Ramos (cell line): ENCODE measurements around the gene MB21D2.
"Not testable (repeated sequence)": the region's sequence is repeated elsewhere in the genome, so short reads cannot be mapped to it uniquely, and the experiment has no call there.

Experiments used
- in situ Hi-C: fragments of 300-500 bp; cut with MboI; formaldehyde crosslinking; loops from one replicate; pipeline ENCODE4 v1.14.3; 2022; ENCODE audit warnings: low sequenced_read_pairs; ENCODE audit not compliant: unreplicated experiment

Gene MB21D2

GRCh38 chr3:192818126-192818525 lies 99.5 kb downstream of the MB21D2 start:
- in situ Hi-C loops: loop anchor here (10.0 kb wide), 2 partner anchors 227 to 757 kb away; no protein-coding TSS in a partner anchor

GRCh38 chr3:192817506-192817905 lies 100.2 kb downstream of the MB21D2 start:
- in situ Hi-C loops: loop anchor here (10.0 kb wide), 2 partner anchors 227 to 757 kb away; no protein-coding TSS in a partner anchor

- in situ Hi-C loops: loop anchor here (10.0 kb wide), 2 partner anchors 228 to 758 kb away; no protein-coding TSS in a partner anchor
These were observed 100.6 kb downstream of the MB21D2 start for GRCh38 chr3:192817053-192817452.

- in situ Hi-C loops: loop anchor here (10.0 kb wide), 2 partner anchors 228 to 758 kb away; no protein-coding TSS in a partner anchor
These were observed 101.3 kb downstream of the MB21D2 start for GRCh38 chr3:192816351-192816750.

- in situ Hi-C loops: loop anchor here (10.0 kb wide), 2 partner anchors 232 to 762 kb away; no protein-coding TSS in a partner anchor
These were observed 104.8 kb downstream of the MB21D2 start for GRCh38 chr3:192812743-192813383.

- in situ Hi-C loops: loop anchor here (10.0 kb wide), 2 partner anchors 241 to 341 kb away; no protein-coding TSS in a partner anchor
These were observed 111.9 kb downstream of the MB21D2 start for GRCh38 chr3:192805711-192806110.

DNA sequence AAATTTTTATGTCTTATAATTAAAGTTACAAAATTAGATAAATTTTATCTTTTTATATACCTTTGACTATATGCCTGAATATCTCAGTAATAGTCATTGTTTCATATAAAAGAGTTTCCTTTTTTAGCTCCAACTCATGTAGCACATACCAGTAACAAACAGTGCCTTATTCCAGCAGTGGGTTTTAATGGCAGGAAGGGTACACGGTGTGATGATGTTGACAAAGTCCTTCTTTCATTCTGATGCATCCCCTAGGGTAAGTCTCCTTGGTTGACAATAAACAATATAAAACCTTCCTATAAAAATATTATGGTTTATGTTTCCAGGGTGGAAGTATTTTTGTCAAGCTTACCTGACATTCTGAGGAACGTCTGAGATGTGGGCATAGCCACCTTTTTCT lies 113.2 kb downstream of the MB21D2 start:
- in situ Hi-C loops: loop anchor here (10.0 kb wide), 2 partner anchors 240 to 340 kb away; no protein-coding TSS in a partner anchor

DNA sequence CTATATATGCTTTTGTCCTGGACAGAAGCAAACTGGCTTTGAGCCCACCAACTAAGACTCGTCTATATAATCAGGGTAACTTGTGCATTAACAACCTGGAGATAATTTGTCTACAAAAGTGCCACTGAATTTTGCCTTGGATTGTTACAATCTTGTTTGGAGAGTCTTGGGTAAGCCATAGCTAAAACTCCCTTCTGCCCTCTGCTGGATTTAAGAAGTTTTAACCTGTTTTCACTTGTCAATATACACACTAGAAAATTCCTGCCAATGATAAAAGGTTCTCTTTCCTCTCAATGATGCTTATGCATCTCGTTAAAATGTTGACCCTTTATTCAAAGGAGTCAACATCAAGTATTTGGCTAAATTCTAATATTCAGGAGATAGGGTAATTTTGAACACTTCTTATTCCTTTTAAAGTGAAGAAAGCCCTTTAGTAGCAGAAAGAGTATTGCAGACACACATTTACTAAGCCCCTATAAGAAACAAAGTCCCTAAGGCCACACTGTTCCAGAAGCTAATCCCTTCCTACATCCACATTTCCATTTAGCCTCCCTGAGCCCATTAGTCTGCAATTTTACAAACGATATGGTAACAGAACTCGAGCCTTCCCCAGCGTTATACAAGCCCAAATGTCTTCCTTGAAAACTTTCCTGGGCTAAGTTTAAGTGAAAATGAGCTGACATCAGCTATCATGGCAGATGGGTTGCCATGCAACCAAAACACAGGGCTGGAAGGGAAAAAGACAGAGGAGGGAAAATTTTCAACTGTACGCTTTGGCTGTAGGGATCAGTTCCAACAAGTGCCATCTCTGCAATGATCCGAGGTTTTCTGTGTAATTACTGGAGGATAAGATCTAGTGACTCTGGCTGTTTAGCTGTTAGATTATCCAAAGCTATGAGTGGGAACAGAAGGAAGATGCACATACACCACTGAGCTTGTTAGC lies 114.4 kb downstream of the MB21D2 start:
- in situ Hi-C loops: loop anchor here (10.0 kb wide), 2 partner anchors 238 to 338 kb away; no protein-coding TSS in a partner anchor

- in situ Hi-C loops: loop anchor here (10.0 kb wide), 2 partner anchors 237 to 337 kb away; no protein-coding TSS in a partner anchor
These were observed 115.7 kb downstream of the MB21D2 start for GRCh38 chr3:192801985-192802384.

DNA sequence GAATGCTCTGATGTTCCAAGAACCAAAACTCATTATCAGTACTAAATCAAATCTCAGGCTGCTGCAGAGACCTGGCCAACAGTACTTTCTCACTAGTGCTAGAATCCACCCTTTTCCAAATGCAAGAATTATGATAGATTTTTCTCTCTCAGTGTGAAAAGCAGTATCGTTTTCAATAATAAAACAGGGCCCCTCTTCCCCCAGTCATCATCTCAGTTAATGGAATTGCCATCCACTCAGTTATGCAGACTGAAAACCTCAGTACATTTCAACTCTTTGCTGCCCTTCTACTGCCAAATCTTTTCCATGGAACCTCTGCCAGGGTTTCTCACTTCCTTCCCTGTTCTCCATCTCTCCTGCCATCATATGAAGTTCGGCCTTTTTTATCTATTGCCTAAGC lies 117.9 kb downstream of the MB21D2 start:
- in situ Hi-C loops: loop anchor here (10.0 kb wide), 2 partner anchors 235 to 335 kb away; no protein-coding TSS in a partner anchor

DNA sequence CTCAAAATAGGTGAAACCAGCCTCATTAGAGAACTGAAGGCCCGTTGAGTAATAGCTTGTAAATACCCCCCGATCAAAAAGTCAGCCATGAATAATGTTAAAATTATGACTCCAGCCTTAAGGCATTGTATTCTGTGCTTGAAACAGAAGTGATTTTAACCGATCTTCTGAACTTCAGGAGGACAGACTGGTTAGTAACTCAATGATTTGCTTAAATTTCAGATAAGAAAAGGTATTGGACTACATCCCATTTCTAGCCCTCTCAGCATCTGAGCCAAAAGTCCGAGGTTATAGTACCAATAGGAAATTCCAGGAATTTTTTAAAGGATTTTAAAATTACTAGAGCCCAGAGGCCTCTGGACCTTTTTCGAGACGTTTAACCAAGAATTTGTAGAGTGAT lies 122.6 kb downstream of the MB21D2 start:
- in situ Hi-C loops: no loop called here

DNA sequence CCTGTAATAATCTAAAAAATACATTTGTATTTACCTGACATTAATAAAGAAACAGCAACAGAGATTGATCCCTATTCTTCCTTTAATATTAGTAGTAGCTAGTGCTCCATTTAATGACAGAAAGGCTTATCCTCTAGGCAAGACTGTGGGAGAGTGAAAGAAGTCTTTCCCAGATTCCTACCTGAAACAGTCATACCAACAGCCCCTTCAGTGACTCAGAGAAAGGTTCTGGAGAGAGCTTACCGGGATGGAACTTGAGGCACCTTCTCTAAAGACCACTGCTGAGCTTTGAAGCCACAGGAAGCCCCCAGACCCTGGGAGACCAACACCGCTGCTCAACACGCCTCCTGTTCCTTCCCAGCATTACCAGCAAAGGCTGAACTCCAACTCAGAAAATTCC lies 123.4 kb downstream of the MB21D2 start:
- in situ Hi-C loops: no loop called here

DNA sequence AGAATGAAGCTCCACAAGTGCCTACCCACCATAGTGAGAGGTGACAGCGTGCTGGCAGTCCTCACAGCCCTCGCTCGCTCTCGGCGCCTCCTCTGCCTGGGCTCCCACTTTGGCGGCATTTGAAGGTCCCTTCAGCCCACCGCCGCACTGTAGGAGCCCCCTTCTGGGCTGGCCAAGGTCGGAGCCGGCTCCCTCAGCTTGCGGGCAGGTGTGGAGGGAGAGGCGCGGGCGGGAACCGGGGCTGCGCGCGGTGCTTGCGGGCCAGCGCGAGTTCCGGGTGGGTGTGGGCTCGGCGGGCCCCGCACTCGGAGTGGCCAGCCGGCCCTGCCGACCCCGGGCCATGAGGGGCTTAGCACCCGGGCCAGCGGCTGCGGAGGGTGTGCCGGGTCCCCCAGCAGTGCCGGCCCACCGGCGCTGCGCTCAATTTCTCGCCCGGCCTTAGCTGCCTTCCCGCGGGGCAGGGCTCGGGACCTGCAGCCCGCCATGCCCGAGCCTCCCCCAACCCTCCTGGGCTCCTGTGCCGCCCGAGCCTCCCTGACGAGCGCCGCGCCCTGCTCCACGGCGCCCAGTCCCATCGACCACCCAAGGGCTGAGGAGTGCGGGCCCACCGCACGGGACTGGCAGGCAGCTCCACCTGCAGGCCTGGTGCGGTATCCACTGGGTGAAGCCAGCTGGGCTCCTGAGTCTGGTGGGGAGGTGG lies 128.7 kb downstream of the MB21D2 start:
- in situ Hi-C loops: not testable (repeated sequence)

DNA sequence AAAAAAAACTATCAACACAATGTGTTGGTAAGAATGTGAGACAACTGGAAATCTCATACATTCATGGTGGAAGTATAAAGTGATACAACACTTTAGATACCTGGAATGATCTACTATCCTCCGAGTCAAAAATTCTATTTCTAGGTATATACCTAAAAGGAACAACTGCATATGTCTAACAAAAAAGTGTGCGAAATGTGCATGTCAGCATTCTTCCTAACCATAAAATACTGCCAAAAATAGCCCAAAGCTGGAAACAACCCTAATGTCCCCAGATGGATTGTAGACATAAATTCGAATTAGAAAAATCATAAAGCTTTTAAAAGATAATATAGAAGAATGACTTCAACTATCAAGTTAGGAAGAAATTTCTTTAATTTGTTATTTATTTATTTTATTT lies 139.1 kb downstream of the MB21D2 start:
- in situ Hi-C loops: no loop called here

GRCh38 chr3:192774341-192774740 lies 143.3 kb downstream of the MB21D2 start:
- in situ Hi-C loops: not testable (repeated sequence)

GRCh38 chr3:192772240-192772894 lies 145.3 kb downstream of the MB21D2 start:
- in situ Hi-C loops: no loop called here

DNA sequence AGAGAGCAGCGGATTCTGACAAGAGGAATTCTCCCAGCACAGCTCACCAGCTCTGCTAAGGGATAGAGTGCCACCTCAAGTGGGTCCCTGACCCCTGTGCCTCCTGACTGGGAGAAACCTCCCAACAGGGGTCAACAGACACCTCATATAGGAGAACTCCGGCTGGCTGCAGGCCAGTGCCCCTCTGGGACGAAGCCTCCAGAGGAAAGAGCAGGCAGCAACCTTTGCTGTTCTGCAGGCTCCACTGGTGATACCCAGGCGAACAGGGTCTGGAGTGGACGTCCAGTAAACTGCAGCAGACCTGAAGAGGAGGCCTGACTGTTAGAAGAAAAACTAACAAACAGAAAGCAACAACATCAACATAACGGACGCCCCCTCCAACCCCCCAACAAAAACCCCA lies 159.0 kb downstream of the MB21D2 start:
- in situ Hi-C loops: no loop called here

GRCh38 chr3:192751148-192751547 lies 166.5 kb downstream of the MB21D2 start:
- in situ Hi-C loops: no loop called here

GRCh38 chr3:192750201-192750600 lies 167.5 kb downstream of the MB21D2 start:
- in situ Hi-C loops: no loop called here

DNA sequence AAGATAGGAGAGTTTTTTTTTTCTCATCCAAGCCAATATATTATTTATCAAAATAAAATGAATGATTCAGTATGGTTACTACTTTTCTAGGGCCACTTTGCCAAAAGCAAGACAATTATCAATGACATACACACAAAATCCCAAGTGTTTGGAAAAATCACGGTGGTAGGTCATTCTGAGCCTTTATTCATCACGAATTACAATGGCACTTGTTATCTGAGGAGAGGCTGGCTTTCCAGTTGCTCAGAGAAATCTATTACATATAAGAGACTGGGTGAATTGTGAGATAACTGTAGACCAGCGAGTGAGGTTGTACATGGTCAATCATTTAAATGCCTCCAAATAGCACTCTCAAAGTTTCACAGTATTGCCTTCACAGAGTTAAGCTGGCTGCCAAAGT lies 169.9 kb downstream of the MB21D2 start:
- in situ Hi-C loops: no loop called here
